NOMO-1 (cell line): ENCODE measurements around the gene CCDC188.

ENCODE experiments used
- DNase-seq, 2 experiments: peaks; one replicate each; lab custom pipeline; 2025; ENCODE audit not compliant: unreplicated experiment in 2 of 2; lab: John Stamatoyannopoulos, UW

Gene CCDC188

GRCh38 chr22:20185750-20186149 is 34.9 kb upstream of the CCDC188 start:
- DNase-seq, result no peak

- DNase-seq, result no peak
Observed at GRCh38 chr22:20184501-20185165, 33.8 kb upstream of the CCDC188 start.

DNA sequence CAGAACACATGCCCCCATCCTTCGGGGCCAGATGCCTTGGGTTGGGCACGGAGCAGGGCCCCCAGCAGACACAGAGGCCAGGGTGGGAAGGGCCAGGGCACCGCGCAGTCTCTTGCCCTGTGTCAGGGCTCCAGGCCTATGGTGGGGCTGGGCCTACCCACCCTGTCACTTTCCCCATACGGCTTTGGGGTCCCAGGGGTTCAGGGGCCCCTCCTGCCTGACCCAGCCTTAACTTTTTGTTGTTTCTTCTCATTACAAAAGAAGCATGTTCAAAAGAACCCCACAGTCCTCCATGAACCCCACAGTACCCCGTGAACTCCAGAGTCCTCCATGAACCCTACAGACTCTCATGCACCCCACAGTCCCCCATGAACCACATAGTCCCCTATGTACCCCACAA is 33.0 kb upstream of the CCDC188 start:
- no peak for DNase-seq

DNA sequence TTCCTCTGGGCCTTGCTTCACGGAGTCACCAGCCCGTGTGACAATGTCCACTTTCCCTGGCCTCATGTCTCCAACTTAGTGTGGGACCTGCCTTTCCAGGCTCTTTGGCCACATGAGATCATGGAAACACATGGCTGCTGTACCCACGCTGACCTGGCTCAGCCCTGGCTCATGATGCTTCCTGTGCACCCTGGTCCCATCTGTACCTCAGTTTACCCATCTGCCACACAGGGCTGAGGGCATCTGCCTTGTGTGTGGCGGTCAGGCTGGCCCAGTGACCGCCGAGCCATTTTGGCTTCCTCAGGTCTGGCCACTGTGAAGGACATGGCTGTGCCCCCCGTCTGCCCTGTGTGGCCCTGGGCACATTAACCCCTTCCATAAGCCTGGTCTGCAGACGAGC is 32.2 kb upstream of the CCDC188 start:
- DNase-seq, result no peak

DNA sequence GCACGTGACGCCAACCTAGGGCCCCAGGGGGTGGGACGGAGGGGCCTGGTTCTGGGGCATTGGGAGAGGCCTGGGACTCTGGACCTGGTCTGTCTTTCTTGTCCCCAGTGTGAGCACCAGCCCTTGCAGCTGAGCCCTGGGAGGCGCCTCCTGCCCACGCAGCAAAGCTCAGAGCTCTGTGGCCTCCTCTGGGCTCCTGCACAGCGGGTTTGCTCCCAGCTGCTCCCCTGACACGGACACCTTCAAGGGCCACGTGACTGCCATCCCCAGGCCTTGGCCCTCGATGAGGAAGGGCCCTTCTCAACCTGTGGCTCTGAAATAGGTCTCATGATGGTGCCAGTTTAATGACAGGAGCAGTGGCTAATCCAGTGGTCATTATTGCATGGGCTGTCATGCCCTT is 31.5 kb upstream of the CCDC188 start:
- DNase-seq, result no peak

GRCh38 chr22:20181884-20182236 is 31.0 kb upstream of the CCDC188 start:
- DNase-seq, result no peak

- DNase-seq, result no peak
Observed at GRCh38 chr22:20181194-20181883, 30.5 kb upstream of the CCDC188 start.

DNA sequence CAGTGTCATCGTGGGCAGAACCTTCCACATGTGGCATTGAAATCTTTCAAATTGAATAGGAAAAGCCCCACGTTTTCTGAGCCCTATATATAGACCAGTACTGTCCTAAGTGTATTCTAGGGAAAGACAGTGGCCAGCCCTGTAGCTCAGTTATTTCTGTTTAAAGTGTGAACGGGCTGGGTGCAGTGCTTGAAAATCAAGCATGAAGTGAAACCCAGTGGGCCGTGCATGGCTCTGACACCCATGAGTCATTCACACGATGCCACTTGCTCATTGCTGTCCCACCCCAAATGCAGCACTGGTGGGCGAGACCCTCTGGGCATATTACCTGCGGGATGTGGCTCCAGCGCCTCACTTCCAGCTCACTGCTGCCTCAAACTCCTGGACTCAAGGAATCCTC is 29.8 kb upstream of the CCDC188 start:
- no peak for DNase-seq

GRCh38 chr22:20180245-20180630 is 29.4 kb upstream of the CCDC188 start:
- no peak for DNase-seq

GRCh38 chr22:20179455-20180244 is 28.8 kb upstream of the CCDC188 start:
- DNase-seq, result no peak

DNA sequence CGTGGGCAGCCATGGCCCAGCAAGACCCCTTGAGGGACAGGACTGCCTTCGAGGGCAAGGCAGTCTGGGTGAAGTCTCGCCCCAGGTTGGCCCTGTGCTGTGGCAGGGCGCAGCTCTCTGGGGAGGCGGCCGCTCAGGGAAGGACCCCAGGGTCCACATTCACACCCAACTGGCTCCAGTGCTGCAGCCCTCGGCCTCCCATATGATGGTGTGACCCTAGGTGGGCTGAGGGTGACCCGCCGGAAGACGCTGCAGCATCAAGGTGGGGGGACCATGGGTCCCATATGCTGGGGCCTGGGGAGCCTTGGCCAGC is 28.0 kb upstream of the CCDC188 start:
- DNase-seq, result no peak

- no peak for DNase-seq
Observed at GRCh38 chr22:20178075-20178914, 27.4 kb upstream of the CCDC188 start.

DNA sequence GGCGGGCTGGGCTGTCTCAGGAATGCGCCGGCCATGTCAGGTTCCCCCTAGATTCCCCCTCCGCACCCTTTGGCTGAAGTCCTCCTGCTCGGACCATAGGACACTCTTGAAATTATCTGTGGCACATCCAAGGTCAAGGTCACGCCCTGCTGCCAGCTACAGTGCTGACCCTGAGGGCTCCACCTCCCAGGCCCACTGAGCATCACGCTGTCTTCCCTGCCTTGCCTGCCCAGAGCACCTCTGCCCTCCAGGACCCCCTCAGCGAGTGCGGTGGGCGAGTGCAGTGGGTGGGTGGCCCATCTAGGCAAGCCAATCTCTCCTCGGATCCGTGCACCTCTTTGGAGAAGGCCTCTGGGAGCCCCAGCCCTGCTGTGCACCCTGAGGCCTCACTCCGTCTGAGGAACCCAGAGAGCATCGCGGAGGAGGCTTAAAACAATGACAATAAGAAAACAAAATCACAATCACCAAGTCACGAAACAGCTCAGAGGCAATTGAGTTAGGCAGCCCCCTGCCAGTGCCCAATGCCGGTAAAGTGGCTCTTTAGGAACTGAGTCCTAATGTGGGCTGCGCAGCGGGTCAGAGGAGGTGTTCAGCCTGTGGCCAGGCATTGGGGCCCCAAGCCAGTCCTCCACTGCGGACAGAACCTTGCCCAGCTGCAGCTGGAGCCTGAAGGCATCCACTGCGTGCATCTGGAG is 26.5 kb upstream of the CCDC188 start:
- DNase-seq, result no peak

DNA sequence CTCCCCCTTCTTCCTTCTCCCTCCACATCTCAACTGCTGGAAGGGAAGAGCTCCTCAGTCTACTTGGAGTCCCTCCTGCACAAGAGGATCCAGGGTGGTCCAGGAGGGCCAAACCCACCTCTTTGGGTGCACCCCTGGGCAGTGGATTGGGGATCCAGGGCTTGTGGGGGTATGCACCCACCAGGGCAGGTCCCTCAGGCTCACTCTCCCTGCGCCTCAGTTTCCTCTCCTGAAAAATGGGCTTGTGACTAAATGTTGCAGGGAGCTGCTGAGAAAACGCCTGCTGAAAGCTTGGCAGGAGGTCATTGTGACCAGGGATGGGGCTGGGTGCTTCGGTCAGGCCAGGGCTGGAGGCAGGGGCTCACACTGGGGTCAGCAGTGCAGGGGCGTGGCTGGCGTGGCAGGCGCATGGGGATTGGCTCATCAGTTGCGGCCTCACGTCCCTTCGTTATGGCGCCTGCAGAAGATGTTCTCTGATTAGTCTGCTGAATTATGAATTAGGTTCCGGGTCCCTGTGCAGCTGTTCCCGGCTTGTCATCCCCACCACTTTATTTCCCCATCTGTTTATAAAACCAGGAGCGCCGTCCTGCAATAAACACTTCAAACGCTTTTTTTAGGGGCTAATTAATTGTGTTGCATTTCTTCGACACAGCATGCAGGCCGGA is 25.7 kb upstream of the CCDC188 start:
- no peak for DNase-seq

DNA sequence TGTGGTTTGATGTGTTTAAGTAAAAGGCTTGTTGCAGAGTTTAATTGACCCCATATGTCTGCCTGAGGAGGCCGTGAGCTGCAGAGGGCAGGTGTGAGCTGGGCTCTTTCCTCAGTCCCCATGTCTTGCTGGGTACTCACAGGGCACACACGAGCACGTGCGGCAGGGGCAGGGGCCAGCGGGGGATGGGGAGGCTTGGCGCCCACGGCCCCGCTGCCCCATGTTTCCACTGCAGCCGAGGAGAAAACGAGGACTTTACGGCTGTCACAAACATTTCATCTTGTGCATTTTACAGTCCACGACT is 24.7 kb upstream of the CCDC188 start:
- no peak for DNase-seq

DNA sequence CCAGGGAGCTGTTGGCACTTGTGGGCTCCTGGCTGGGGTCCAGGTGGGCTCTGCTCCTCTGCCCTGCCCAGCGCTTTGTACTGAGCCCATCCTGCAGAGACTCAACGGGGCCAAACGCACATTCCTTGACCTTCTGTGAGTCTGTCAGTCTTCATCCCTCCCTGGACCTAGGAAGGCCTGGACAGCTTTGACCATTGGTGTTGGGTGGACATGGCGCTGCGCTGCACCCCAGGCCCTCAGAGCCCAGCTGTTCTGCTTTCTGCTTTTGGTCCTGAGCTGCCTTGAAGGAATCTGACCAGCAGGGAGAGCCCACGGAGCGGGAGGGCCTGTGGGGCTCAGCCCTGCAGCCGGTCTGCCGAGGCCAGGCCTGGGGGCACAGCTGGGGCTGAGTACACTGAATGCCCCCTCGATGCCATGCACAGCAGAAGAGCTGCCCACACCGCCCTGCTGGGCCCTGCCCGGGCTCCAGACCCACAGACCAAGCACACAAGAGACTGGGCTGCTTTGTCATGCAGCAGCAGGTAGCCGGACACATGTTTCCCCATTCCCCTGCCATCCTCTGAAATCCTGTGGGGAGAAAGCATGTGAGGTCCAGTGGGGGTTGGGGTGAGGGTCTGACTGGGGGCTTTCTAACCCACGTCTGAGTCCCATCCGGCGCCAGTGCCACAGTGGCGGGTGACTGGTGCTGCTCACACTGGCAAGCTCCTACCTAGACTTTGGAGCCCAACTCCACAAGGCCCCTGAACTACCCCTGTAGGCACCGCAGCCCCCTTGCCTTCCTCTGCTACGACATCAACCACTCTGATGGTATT is 24.1 kb upstream of the CCDC188 start:
- no peak for DNase-seq

GRCh38 chr22:20173772-20174171 is 22.9 kb upstream of the CCDC188 start:
- DNase-seq, result no peak

DNA sequence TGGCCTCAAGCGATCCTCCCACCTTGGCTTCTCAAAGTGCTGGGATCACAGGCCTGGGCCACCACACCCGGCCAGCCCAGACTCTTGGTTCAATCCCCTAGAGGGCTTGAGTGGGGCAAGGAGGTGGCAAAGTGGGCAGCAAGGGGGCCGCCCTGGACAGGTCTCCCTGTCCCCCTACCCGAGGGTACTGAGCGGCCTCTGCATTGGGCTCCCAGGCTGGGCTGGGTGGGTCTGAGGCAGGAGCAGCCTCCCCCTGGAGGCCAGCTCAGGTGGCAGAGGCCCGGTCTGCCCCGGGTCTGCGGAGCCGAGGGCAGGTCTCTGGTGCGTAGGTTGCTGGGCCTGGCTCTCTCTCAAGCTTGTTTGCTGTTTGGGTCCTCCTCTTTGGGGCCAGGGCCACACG is 22.4 kb upstream of the CCDC188 start:
- DNase-seq, result no peak

- DNase-seq, result no peak
Observed at GRCh38 chr22:20172141-20172613, 21.3 kb upstream of the CCDC188 start.
